HG03342 (cell line): ENCODE measurements around the gene MYZAP.

Experiments used
- ATAC-seq: cut with Tn5 transposase; IDR thresholded peaks from one replicate; pipeline ENCODE4 v1.9.1; 2021; ENCODE audit warnings: mild to moderate bottlenecking, moderate library complexity; ENCODE audit not compliant: unreplicated experiment

MYZAP gene

DNA sequence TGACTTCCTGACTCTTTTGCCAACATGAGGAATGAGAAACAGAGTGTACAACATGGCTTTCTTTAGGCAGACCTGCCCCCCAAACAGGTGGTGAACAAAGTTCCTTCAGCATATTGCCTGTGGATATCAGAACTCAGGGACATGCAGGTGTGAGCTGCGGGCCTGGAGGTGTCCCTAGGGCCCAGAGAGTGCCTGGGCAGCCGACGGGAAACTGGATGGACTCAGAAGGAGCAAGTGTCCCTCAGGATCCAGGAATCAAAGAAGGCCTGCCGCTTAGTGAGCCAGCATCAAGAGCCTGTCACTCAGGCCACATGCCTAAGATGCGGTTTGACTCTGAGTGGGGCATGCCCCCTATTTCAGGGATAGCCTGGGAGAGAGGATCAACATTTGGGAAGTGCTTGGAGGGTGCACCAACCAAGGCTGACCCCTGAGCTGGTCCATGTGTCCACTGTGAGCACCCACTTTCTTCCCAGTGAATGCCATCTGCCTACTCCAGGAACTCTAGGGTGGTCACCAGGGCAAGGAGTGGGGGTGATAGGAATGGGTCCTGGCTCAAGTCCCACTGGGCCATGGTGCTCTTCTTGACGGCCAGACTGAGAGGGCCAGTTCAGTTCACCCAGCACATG lies 98.8 kb downstream of the MYZAP start:
- no peak for ATAC-seq

DNA sequence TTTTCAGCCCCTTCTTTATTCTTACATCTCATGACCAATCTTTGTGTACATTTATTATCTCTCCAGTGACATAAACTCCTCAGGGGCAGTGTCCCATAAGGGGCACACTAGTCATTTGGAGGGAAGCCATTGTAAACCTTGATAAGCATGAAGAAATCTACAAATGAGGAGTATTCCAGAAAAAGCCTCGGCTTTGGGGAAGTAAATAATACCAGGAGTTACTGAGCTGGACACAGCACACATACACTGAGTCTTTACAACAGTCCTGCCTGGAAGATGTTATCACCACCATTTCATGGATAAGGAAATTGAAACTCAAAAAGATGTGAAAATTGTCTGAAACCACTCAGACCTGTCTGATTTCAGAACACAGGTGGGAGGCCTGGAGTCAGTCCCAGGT lies 99.4 kb downstream of the MYZAP start:
- ATAC-seq, result no peak

GRCh38 chr15:57692709-57693108 lies 101.0 kb downstream of the MYZAP start:
- no peak for ATAC-seq

- no peak for ATAC-seq
Observed at GRCh38 chr15:57694279-57694678, 102.6 kb downstream of the MYZAP start.

DNA sequence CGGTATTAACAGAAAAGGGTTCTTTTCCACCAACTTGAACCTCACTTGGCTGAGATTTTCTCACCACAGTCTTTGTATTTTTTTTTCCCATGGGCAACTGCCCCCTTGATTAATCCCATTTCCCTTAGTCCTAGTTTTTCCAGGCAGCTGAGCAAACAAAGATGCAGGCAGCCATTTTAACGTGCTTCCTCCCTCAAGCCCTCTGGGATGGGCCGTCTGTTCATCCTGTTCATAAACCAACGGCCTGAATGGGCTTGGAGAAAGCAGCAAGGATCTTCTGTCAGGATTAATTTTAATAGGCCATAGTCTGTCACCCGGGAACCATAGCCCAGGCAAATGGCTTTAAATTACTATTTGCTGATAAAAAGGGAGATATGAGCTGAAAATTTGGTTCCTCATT lies 104.4 kb downstream of the MYZAP start:
- ATAC-seq, result no peak

DNA sequence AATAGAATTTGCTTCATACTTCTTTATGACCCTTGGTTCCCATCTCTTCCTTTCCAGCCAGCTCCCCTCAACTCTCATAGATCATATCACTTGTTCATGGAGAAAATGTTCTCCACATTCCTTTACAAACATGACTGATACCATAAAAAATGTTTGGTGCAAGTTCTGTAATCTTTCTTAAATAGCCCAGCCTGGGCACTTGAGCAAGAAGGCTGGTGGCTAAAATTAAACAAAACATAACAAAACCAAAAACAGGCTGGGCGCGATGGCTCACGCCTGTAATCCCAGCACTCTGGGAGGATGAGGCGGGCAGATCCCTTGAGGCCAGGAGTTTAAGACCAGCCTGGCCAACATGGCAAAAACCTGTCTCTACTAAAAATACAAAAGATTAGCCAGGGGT lies 105.9 kb downstream of the MYZAP start:
- ATAC-seq, result no peak

DNA sequence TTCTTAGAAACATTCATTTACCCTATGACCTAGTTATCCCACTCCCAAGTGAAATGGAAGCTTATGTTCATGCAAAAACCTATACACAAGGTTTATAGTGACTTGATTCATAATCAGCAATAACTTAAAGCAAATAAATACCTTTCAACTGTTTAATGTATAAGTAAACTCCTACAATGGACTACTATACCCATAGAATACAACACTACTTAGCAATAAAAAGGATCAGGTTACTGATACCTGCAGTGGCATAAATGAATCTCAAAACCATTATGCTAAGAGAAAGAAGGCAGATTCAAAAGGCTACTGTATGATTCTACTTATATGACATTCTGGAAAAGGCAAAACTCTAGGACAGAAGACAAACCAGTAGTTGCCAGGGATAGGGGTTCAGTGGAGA lies 106.5 kb downstream of the MYZAP start:
- ATAC-seq, result no peak

DNA sequence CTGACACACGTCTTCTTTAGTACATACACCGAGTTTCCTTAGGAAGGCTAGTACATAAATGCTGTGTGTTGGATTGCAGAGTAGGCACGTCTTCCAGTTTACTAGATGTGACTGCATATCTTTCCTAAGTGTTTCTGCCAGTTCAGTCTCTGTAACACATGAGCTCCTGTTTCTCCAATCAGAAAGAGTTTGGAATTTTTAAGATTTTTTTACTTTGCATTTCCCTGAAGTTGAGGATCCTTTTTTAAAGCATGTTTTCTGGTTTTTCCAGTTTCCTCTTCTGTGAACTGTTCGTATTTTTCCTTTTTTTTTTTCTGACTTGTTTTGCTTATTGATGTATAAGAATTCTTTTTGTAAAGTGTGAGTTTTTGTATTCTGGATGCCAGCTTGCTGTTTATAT lies 107.3 kb downstream of the MYZAP start:
- no peak for ATAC-seq

- no peak for ATAC-seq
Observed at GRCh38 chr15:57703387-57703786, 111.7 kb downstream of the MYZAP start.

DNA sequence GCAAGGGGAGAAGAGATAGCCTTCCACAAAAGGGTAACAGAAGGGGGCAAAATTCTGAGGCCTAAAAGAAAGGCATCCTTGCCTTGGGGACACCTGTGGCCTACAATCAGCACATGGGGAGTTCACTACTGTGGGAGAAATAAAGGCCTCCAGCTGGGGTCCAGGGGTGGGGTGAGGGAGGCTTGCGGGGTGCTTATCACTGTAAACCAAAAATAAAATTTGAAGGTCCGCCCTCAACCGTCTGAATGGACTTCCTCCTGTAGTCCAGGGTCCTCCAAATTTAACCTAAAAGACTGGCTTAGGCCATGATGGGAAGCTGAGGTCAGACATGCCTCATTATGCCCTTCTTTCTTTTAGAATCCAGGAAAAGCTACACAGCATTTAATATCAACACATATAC lies 112.7 kb downstream of the MYZAP start:
- no peak for ATAC-seq

- no peak for ATAC-seq
Observed at GRCh38 chr15:57705746-57706404, 114.2 kb downstream of the MYZAP start.

DNA sequence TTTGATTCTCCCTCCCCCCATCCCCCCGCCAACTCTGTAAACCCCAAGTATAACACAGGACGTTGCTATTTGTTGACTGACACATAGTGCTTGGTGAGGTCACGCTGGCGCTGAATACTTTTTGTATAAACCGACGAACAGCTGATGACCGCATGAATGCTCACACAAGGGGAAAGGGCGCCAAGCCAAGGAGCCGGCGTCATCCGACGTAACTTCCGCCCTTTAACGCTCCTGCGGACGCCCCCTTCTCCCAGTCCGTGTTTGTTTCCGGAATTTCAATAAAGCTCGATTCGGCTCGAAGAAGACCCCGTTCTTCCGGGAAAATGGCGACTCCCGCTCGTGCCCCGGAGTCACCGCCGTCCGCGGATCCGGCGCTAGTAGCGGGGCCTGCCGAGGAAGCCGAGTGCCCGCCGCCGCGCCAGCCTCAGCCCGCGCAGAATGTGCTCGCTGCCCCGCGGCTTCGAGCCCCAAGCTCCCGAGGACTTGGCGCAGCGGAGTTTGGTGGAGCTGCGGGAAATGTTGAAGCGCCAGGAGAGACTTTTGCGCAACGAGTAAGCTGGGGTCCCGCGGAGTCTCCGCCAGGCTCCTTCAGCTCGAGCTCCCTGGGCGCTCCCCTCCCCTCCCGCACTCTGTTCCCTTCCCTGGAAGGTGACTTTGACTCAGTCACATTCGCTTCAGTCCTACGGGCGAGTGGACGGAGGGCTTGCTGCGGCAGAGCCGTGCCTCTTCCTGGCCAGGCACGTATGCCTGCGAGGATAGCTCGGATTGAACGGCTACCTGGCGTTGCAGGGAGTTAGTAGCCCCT lies 114.9 kb downstream of the MYZAP start, which contains the start of gene POLR2M:
Gene POLR2M, plus strand, starts transcription at position 310 of the 805 bp plus-strand sequence. Its CDS starts 129 bp downstream, at position 439.
- ATAC-seq, result peak; percentile 95

GRCh38 chr15:57708047-57708446 lies 116.3 kb downstream of the MYZAP start:
- ATAC-seq, result no peak

DNA sequence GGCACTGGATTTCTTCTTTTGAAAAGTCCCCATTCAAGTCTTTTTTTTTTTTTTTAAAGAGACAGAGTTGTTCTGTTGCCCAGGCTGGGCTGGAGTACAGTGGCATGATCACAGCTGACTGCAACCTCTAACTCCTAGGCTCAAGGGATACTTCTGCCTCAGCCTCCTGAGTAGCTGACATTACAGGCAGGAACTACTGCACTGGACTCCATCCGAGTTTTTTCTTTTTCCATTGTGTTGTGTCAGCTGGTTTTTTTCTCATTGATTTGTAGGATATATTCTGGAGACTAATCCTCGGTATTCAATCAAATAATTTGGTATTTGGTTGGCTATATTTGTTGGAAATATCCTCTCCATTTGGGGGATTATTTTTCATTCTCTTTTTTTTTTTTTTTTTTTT lies 126.6 kb downstream of the MYZAP start:
- ATAC-seq, result no peak

DNA sequence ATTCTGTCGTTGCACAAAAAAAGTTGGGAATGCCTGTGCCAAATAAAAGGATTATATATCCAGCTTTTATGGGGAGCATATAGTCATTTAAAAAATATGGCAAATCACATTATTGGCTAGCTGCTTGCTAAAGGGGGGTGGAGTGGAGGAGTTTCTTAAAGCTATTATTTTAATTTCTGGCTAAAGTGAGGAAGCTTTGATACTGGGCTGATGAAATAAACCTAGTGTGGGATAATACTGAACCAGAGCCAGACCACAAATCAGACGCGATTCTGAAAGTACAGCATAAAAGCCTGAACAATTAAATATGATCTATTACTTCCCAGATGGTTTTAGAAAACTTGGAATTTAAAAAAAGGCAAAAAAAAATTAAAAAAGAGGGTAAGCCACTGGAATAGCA lies 129.2 kb downstream of the MYZAP start:
- ATAC-seq, result no peak

DNA sequence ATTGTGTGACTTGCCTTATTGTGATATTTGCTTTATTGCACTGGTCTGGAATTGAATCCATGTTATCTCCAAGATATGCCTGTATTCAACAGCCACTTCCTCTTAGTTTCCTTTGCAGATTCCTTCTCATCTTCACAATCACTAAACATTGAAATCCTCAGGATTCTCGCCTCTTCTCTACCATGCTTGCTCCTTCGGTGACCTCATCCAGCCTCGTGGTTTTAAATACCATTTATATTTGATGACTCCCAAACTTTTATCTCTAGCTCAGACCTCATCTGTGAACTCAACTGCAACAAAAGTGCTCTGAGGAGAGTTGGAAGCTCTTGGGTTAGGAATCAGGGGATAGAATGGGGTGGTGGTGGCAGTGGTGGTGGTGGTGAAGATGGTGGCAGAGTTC lies 134.7 kb downstream of the MYZAP start:
- ATAC-seq, result no peak

DNA sequence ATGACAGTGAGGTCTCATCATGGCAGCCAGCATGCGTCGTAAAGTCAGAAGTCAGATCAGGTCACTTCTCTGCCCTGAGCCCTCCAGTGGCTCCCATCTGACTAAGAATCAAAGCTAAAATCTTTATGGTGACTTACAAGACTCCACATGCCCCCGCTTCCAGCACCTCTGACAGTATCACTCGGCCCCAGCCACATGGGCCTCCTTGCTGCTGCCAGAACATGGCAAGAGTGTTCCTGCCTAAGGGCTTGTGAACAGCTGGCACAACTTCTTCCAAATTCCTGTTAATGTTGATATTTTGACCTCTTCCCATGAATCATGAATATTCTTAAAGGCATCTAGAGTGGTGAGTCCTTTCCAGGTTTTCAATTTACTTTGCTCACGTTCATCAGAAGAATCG lies 135.3 kb downstream of the MYZAP start:
- ATAC-seq, result no peak

- ATAC-seq, result no peak
Observed at GRCh38 chr15:57728436-57728835, 136.7 kb downstream of the MYZAP start.

GRCh38 chr15:57730876-57731275 lies 139.2 kb downstream of the MYZAP start:
- ATAC-seq, result no peak

DNA sequence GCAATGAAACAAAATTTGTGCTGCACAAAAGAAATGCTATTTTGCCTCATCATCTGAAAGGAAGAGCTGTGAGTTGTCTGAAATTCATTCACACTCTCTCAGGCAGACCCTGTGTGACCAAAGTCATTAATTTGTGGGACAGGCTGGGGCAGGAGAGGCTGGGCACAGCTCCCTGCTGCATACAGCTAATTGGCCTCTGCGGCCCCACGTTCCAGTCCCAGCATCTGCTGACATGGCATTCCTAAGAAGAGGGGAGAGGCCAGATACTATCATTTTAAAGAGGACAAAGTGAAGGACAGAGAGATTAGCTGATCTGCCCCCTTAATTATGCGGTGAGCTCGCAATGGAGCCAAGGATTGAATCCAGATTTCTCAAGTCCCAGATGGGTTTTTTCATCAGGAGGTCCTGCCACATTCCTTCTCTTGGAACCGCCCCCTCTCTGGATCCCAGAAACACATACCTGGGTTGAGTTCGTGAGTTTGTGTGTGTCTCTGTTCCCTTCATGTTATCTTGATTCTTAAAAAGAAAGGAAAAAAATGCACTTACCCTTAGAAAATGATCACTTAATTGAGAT lies 139.9 kb downstream of the MYZAP start:
- ATAC-seq, result no peak

GRCh38 chr15:57732526-57733331 lies 141.0 kb downstream of the MYZAP start:
- ATAC-seq, result no peak
